Measurements from ENCODE around the gene AGER.

GRCh38 chr6:32215617-32216016 lies 31.6 kb upstream of the AGER start:
- TF ChIP-seq CTCF (conservative IDR thresholded peaks at IDR 0.05) (no peak), EZH2 (IDR thresholded peaks at IDR 0.05; ENCODE audit: low read depth) (no peak)
